ENCODE measurements around the gene SPAG7.

GRCh38 chr17:4937553-4937952, 30.1 kb downstream of the SPAG7 start:
- no peak for TF ChIP-seq CTCF (IDR thresholded peaks at IDR 0.05)
- no peak for TF ChIP-seq SIN3A (IDR thresholded peaks at IDR 0.05; ENCODE audit: borderline replicate concordance, insufficient read depth, low read depth, low read length)

Measured in Panc1 (cell line).